NK-92 (cell line): ENCODE results near the gene ALK.
"Not testable (repeated sequence)": the region's sequence is repeated elsewhere in the genome, so short reads cannot be mapped to it uniquely, and the experiment has no call there.

Experiments
- DNase-seq: peaks from one replicate; lab custom pipeline; 2025; ENCODE audit not compliant: unreplicated experiment; lab: John Stamatoyannopoulos, UW

ALK gene

GRCh38 chr2:29260142-29260772, 661.1 kb downstream of the ALK start:
- DNase-seq: no peak

- DNase-seq: no peak
These were observed 662.2 kb downstream of the ALK start for GRCh38 chr2:29259221-29259620.

- DNase-seq: no peak
These were observed 666.4 kb downstream of the ALK start for GRCh38 chr2:29255004-29255403.

- DNase-seq: not testable (repeated sequence)
These were observed 667.7 kb downstream of the ALK start for GRCh38 chr2:29253495-29254275.

- DNase-seq: no peak
These were observed 668.4 kb downstream of the ALK start for GRCh38 chr2:29253026-29253425.

- DNase-seq: no peak
These were observed 670.0 kb downstream of the ALK start for GRCh38 chr2:29251406-29251805.

GRCh38 chr2:29250977-29251376, 670.4 kb downstream of the ALK start:
- DNase-seq: no peak

- DNase-seq: no peak
These were observed 671.6 kb downstream of the ALK start for GRCh38 chr2:29249666-29250253.

GRCh38 chr2:29247336-29247914, 674.0 kb downstream of the ALK start:
- DNase-seq: no peak

- no peak for DNase-seq
These were observed 674.7 kb downstream of the ALK start for GRCh38 chr2:29246383-29247300.

- DNase-seq: no peak
These were observed 675.5 kb downstream of the ALK start for GRCh38 chr2:29245742-29246382.

- DNase-seq: not testable (repeated sequence)
These were observed 676.2 kb downstream of the ALK start for GRCh38 chr2:29245035-29245741.

GRCh38 chr2:29242621-29243375, 678.6 kb downstream of the ALK start:
- DNase-seq: no peak

GRCh38 chr2:29241955-29242565, 679.3 kb downstream of the ALK start:
- DNase-seq: no peak

- DNase-seq: no peak
These were observed 680.0 kb downstream of the ALK start for GRCh38 chr2:29241341-29241740.

GRCh38 chr2:29240601-29241000, 680.8 kb downstream of the ALK start:
- no peak for DNase-seq

GRCh38 chr2:29239209-29239960, 682.0 kb downstream of the ALK start:
- no peak for DNase-seq

GRCh38 chr2:29238497-29238896, 682.9 kb downstream of the ALK start:
- no peak for DNase-seq
